HG03139 (cell line): ENCODE data around the gene PLEKHN1.
A peak's percentile ranks its signal among the peaks of the same experiment; 100 is the strongest.
"Not testable (repeated sequence)": the region's sequence is repeated elsewhere in the genome, so short reads cannot be mapped to it uniquely, and the experiment has no call there.

ENCODE experiments used
- ATAC-seq: cut with Tn5 transposase; IDR thresholded peaks from one replicate; pipeline ENCODE4 v1.9.1; 2021; ENCODE audit not compliant: unreplicated experiment

The PLEKHN1 gene

GRCh38 chr1:942411-942821 lies 23.9 kb upstream of the PLEKHN1 start:
- no peak for ATAC-seq

DNA sequence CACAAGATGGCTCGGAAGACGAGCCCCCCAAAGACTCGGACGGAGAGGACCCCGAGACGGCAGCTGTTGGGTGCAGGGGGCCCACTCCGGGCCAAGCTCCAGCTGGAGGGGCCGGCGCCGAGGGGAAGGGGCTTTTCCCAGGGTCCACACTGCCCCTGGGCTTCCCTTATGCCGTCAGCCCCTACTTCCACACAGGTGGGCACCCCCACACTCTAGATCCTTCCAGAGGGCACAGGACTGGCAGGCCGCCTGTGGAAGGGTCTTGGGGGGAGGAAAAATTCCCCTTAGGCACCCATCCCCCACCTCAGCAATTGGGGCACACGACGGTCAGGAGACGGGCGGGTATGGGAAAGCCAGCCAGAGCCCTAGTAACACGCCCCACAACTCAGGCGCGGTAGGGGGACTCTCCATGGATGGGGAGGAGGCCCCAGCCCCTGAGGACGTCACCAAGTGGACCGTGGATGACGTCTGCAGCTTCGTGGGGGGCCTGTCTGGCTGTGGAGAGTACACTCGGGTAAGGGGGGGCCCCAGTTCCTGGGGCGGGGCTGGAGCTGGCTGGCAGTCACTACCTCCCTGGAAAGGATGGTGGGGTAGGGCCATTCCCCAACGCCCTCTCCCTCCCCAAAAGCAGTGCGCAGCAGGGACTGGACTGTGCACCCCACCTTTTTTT lies 23.3 kb upstream of the PLEKHN1 start:
- ATAC-seq: no peak

GRCh38 chr1:943545-944340 lies 22.5 kb upstream of the PLEKHN1 start:
- no peak for ATAC-seq

GRCh38 chr1:944341-945325 lies 21.6 kb upstream of the PLEKHN1 start:
- no peak for ATAC-seq

GRCh38 chr1:945688-946556 lies 20.4 kb upstream of the PLEKHN1 start:
- ATAC-seq: no peak

DNA sequence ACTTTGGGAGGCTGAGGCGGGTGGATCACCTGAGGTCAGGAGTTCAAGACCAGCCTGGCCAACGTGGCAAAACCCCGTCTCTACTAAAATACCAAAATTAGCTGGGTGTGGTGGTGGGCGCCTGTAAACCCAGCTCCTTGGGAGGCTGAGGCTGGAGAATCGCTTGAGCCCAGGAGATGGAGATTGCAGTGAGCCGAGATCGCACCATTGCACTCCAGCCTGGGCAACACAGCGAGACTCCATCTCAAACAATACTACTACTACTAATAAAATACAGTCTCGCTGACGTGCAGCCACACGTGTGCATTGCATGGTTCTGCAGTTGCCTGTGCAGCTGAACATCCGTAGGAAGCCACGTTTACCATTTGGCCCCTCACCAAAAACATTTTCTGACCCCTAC lies 19.5 kb upstream of the PLEKHN1 start:
- ATAC-seq: not testable (repeated sequence)

GRCh38 chr1:947958-948357 lies 18.3 kb upstream of the PLEKHN1 start:
- ATAC-seq: no peak

- ATAC-seq: no peak
These were observed 16.0 kb upstream of the PLEKHN1 start for GRCh38 chr1:950268-950667.

- no peak for ATAC-seq
These were observed 15.4 kb upstream of the PLEKHN1 start for GRCh38 chr1:950881-951280.

GRCh38 chr1:951364-951763 lies 14.9 kb upstream of the PLEKHN1 start:
- no peak for ATAC-seq

GRCh38 chr1:952201-952600 lies 14.1 kb upstream of the PLEKHN1 start:
- ATAC-seq: no peak

GRCh38 chr1:952603-953002 lies 13.7 kb upstream of the PLEKHN1 start:
- ATAC-seq: no peak

DNA sequence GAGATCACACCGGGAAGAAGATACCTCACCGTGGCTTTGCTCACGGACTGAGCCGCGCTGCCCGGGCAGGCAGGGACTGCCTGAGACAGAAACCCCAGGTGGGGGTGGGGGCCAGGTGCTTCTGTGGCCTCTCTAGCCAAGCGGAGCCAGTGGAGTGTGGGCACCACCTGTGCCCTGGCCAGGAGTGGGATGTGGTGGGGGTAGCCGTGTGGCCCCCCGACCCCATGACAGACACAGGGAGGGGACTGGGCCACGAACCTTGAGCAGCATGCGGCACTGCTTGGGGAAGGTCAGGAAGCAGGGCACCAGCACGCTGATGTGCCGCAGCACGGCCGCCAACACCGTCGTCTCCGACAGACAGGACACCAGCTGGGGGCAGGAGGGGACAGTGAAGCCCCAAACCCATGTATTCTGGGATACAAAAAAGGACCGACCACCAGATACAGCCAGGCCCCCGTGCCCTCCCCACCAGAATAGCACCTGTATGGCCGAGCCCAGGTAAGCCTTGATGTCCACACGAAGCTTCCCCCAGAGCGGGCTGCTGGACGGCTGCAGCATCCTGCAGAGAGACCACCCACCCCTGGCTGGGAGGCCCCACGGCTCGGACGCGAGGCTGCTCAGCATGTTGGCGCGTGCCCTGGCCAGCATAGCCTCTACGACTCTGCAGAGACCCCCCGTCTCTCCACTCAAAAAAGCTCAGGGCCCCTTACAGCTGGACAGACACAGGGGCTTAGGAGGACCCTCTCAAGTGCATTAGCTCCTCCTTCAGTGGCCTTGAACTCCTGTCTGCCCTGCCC lies 12.6 kb upstream of the PLEKHN1 start:
- no peak for ATAC-seq

DNA sequence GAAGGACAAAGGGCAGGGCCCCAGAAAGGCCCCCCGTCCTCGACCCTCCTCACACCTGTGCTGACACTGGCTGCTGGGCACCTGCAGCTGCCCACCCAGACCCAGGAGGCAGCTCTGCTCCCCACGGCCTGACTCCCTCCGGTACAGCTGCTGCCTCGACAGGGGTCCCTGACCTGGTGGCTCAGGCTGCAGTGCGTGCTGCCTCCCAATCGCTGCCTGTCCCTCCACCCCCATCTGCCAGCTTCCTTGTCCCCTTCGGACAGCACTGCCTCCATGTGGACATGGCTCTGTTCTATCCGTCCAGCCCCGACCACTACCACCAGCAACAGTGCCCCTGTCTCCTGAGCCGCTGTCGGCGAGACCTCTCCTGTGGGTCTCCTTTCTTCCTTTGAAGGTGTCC lies 11.4 kb upstream of the PLEKHN1 start:
- ATAC-seq: no peak

GRCh38 chr1:955474-955873 lies 10.8 kb upstream of the PLEKHN1 start:
- no peak for ATAC-seq

- no peak for ATAC-seq
These were observed 9.6 kb upstream of the PLEKHN1 start for GRCh38 chr1:956636-957035.

DNA sequence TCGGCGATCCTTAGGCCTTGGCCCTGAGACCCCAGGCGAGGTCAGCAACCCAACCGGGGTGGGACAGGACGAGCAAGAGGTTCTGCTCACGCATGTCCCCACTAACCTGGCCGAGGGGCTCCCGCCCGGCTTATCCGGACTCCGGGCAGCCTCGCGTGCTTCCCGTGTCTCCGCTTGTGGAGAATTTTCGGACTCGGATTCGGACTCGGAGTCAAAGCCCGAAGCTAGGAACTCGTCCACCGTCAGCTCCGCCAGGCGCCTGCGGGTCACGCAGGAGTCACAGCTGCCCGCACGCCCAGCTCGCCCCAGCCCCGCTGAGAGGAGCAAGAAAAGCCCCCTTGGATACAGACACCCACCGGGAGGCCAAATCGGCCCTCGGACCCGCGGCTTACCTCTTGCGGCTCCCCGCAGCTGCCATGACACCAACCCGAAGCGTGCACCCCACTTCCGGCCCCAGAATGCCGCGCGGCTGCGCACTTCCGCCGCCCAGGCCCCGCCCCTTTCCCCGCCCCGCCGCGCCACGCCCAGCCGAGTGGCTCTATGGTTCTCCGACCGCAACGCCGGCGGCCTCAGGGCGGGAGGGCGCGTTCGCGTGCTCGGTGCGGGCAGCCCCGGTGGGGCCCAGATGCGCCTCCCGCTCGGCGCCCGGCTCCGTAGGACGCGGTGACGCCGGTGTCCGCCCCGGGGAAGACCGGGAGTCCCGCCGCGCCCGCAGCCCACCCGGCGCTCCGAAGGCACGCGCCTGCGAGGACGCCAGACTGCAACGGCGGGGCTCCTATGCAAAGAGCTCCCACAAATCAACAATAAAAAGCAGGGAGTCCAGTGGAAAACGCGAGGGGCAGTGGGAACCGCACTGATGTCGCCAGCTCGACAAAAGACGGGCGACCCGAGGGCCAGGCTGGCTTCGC lies 7.2 kb upstream of the PLEKHN1 start, which contains the start of gene NOC2L:
NOC2L (minus strand) TSS at position 434 of the 908 bp plus-strand sequence; CDS start at position 418, 16 bp downstream.
- ATAC-seq: peak; percentile 62

GRCh38 chr1:959731-960362 lies 6.4 kb upstream of the PLEKHN1 start:
- ATAC-seq: no peak
